Measurements from ENCODE around the gene DISC1. TPM values are rescaled to one million over a fixed set of nuclear protein-coding genes. Genes with fewer than 3 reads are reported as not detected.
A peak's percentile ranks its signal among the peaks of the same experiment; 100 is the strongest.
"Not testable (repeated sequence)": the region's sequence is repeated elsewhere in the genome, so short reads cannot be mapped to it uniquely, and the experiment has no call there.

Gene DISC1
- total RNA-seq, 2 experiments from 2014 or later, result 9.8 to 11.2 TPM

- POLR2A ChIA-PET, result no interaction called here
- Mint-ChIP-seq H3K4me3 (no peak overlapping the region), H3K36me3 (peaks cover 25% of the 10 kb centered on the region), H3K27me3 (no peaks in the 10 kb centered on the region), H3K27ac (no peak overlapping the region), H3K9me3 (peaks cover 4% of the 10 kb centered on the region), H3K4me1 (no peaks in the 10 kb centered on the region)
- ATAC-seq (ENCODE audit: low read depth), result no peak
- DNase-seq, result no peak
Measured at GRCh38 chr1:231757759-231758158, 131.2 kb downstream of the DISC1 start.

DNA sequence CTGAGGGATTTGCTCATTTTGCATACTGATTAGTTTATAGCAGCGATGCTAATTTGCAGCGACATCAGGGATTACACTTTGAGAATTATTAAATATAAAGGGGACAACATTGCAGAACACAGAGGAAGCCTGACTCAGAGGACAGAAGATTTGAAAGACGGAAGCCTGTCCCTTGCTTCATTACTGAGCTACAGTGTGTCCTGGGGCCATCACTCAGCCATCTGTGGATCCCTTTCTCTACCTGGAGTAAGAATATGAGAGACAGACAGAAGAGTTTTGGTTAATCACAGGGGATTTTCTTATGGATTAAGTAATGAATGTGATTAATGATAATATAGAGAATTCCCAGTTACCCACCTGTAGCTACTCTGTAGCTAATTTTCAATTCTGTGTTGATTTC, 134.7 kb downstream of the DISC1 start:
- Mint-ChIP-seq H3K4me3 (no peak overlapping the region), H3K27me3 (no peaks in the 10 kb centered on the region), H3K9me3 (no peaks in the 10 kb centered on the region), H3K27ac (no peak overlapping the region), H3K4me1 (no peaks in the 10 kb centered on the region), H3K36me3 (peaks cover 5% of the 10 kb centered on the region)
- DNase-seq, result no peak
- no peak for ATAC-seq (ENCODE audit: low read depth)
- POLR2A ChIA-PET, result no interaction called here

DNA sequence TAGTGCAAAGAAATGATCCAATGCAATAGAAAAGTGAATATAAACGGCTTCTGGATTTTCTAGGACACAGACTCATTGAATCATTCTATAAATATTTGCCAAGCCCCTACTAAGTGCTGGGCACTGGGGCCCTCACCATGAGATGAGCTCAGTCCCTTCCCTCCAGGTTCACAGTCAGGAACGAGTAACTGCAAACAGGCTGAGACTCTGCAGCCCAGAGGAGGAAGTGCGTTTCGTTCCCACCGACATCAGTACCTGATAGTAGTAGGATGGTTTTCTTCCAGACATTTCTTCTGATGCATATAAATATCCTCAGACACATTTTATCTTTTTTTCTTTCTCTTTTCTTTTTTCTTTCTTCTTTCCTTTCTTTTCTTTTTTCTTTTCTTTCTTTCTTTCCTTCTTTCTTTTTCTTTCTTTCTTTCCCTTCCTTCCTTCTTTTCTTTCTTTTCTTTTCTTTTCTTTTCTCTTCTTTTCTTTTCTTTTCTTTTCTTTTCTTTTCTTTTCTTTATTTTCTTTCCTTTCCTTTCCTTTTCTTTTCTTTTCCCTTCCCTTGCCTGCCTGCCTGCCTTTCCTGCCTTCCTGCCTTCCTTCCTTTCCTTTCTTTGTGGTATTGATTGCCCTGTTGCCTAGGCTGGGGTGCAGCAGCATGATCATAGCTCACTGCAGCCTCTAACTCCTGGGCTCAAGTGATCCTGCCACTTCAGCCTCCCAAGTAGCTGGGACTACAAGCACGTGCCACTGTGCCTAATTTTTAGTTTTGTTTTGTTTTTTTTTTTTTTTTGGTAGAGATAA, 135.4 kb downstream of the DISC1 start:
- Mint-ChIP-seq H3K27me3 (no peaks in the 10 kb centered on the region), H3K36me3 (peaks cover 5% of the 10 kb centered on the region), H3K9me3 (no peaks in the 10 kb centered on the region), H3K4me3 (no peak overlapping the region), H3K4me1 (no peaks in the 10 kb centered on the region), H3K27ac (no peak overlapping the region)
- no peak for ATAC-seq (ENCODE audit: low read depth)
- POLR2A ChIA-PET, result no interaction called here
- DNase-seq, result no peak

- DNase-seq (no peak), ATAC-seq (ENCODE audit: low read depth) (no peak)
Measured at GRCh38 chr1:231763456-231763855, 136.9 kb downstream of the DISC1 start.

GRCh38 chr1:231765825-231766224, 139.2 kb downstream of the DISC1 start:
- not testable (repeated sequence) for H3K4me3 Mint-ChIP-seq; ATAC-seq (ENCODE audit: low read depth); H3K9me3 Mint-ChIP-seq; H3K27me3 Mint-ChIP-seq; H3K4me1 Mint-ChIP-seq; DNase-seq; H3K27ac Mint-ChIP-seq; H3K36me3 Mint-ChIP-seq
- POLR2A ChIA-PET, result interaction anchor here (0.6 kb wide), 1 partner anchor 16 kb away, joined by 3 read pairs; no protein-coding TSS in a partner anchor

More at GRCh38 chr1:231763456-231763855, 136.9 kb downstream of the DISC1 start:
- no peak overlapping the region for H3K27ac Mint-ChIP-seq
- H3K4me3 Mint-ChIP-seq, result no peak overlapping the region
- H3K27me3 Mint-ChIP-seq, result no peaks in the 10 kb centered on the region
- H3K9me3 Mint-ChIP-seq, result no peaks in the 10 kb centered on the region
- POLR2A ChIA-PET, result no interaction called here
- H3K36me3 Mint-ChIP-seq, result peaks cover 5% of the 10 kb centered on the region
- H3K4me1 Mint-ChIP-seq, result no peaks in the 10 kb centered on the region

DNA sequence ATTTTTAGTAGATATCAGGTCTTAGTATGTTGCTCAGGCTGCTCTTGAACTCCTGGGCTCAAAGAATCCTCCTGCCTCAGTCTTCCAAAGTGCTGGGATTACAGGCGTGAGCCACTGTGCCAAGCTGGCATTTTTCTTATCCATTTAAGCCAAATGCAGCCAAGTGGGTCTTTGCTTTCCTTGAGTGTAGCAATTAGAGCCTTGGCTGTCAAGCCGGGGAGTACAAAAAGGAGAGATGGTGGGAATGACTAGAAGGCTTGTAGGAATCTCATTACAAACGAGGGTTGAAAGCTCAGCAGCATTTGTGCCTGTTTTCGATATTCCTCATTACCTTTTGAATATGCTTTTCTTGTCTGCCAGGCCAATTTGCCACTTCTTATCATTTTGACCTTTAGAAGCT, 140.9 kb downstream of the DISC1 start:
- Mint-ChIP-seq H3K4me1 (no peaks in the 10 kb centered on the region), H3K27me3 (no peaks in the 10 kb centered on the region), H3K27ac (no peak overlapping the region), H3K4me3 (no peak overlapping the region), H3K36me3 (peaks cover 6% of the 10 kb centered on the region), H3K9me3 (no peaks in the 10 kb centered on the region)
- no peak for DNase-seq
- ATAC-seq (ENCODE audit: low read depth), result no peak
- POLR2A ChIA-PET, result no interaction called here

GRCh38 chr1:231768416-231768815, 141.8 kb downstream of the DISC1 start:
- Mint-ChIP-seq H3K9me3 (no peaks in the 10 kb centered on the region), H3K27me3 (no peaks in the 10 kb centered on the region), H3K4me1 (no peaks in the 10 kb centered on the region), H3K4me3 (no peak overlapping the region), H3K36me3 (peaks cover 6% of the 10 kb centered on the region), H3K27ac (peak overlapping the region; percentile 5)
- ATAC-seq (ENCODE audit: low read depth) (no peak), DNase-seq (no peak)
- POLR2A ChIA-PET, result no interaction called here

GRCh38 chr1:231770506-231771175, 144.1 kb downstream of the DISC1 start:
- ATAC-seq (ENCODE audit: low read depth) (no peak), DNase-seq (no peak)
- H3K9me3 Mint-ChIP-seq, result no peaks in the 10 kb centered on the region
- no peak overlapping the region for H3K4me3 Mint-ChIP-seq
- H3K4me1 Mint-ChIP-seq, result no peaks in the 10 kb centered on the region
- POLR2A ChIA-PET, result no interaction called here
- H3K27me3 Mint-ChIP-seq, result no peaks in the 10 kb centered on the region
- no peak overlapping the region for H3K27ac Mint-ChIP-seq
- H3K36me3 Mint-ChIP-seq, result peaks cover 12% of the 10 kb centered on the region

GRCh38 chr1:231774719-231775335, 148.2 kb downstream of the DISC1 start:
- Mint-ChIP-seq H3K4me1 (no peaks in the 10 kb centered on the region), H3K4me3 (no peak overlapping the region), H3K36me3 (peaks cover 12% of the 10 kb centered on the region), H3K9me3 (no peaks in the 10 kb centered on the region), H3K27ac (no peak overlapping the region), H3K27me3 (no peaks in the 10 kb centered on the region)
- ATAC-seq (ENCODE audit: low read depth) (no peak), DNase-seq (no peak)
- POLR2A ChIA-PET, result no interaction called here

DNA sequence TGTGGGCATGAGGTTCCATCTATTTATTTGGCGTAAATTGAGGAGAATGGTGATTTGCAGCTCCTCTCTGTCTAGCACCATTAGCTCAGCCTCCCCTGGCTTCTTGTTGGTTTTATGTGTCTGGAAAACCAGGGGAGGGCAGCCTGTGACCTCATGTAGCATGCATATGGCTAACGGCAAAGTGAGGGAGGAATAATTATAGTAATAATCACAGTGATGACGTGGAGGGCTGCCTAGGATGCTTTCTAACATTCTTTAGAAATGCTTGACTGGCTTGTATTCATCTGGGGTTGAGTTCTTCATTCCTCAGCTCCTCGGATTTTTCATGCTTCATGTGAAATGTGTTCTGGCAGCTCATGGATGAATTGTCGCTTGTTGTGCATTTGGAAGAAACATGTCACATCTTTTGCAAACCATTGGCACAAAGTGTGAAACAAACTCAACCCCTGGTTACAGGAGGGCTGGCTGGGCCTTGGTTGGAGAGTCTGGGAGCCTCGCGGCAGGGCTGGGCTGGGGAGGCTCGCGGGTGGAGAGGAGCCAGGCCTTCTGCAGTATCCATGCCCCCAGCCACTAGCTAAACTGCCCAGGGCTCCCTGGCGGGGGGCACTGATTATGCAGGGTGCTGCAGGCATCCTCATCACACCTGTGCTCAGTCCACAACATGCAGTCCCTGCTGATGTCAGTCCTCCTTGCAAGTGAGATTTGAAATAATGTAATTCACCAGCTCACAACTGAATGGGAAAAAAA, 149.6 kb downstream of the DISC1 start:
- H3K27me3 Mint-ChIP-seq, result no peaks in the 10 kb centered on the region
- no peak overlapping the region for H3K27ac Mint-ChIP-seq
- DNase-seq (no peak), ATAC-seq (ENCODE audit: low read depth) (no peak)
- POLR2A ChIA-PET, result no interaction called here
- no peak overlapping the region for H3K4me3 Mint-ChIP-seq
- H3K36me3 Mint-ChIP-seq, result peaks cover 9% of the 10 kb centered on the region
- no peaks in the 10 kb centered on the region for H3K4me1 Mint-ChIP-seq
- H3K9me3 Mint-ChIP-seq, result no peaks in the 10 kb centered on the region

DNA sequence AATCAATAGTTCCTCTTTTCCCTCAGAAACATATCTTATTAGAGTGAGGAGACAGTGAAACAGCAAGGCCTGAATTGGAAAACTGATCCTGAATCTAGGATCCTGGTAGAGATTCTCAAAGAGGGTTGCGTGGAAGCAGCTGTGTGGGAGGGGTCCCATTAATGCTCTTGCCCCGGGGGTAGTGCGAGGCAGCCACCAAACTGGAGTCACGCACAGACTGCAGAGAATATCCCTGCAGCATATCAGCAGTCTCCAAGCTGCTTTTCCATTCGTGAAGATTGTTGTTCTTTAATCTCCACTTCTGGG, 150.1 kb downstream of the DISC1 start:
- H3K4me3 Mint-ChIP-seq, result no peak overlapping the region
- no peaks in the 10 kb centered on the region for H3K9me3 Mint-ChIP-seq
- DNase-seq (no peak), ATAC-seq (ENCODE audit: low read depth) (no peak)
- H3K27ac Mint-ChIP-seq, result no peak overlapping the region
- no peaks in the 10 kb centered on the region for H3K27me3 Mint-ChIP-seq
- no peaks in the 10 kb centered on the region for H3K4me1 Mint-ChIP-seq
- POLR2A ChIA-PET, result no interaction called here
- peaks cover 6% of the 10 kb centered on the region for H3K36me3 Mint-ChIP-seq

- H3K27ac Mint-ChIP-seq, result no peak overlapping the region
- no peaks in the 10 kb centered on the region for H3K27me3 Mint-ChIP-seq
- ATAC-seq (ENCODE audit: low read depth), result no peak
- H3K4me3 Mint-ChIP-seq, result no peak overlapping the region
- no peaks in the 10 kb centered on the region for H3K4me1 Mint-ChIP-seq
- DNase-seq, result no peak
- H3K36me3 Mint-ChIP-seq, result peaks cover 6% of the 10 kb centered on the region
- no peaks in the 10 kb centered on the region for H3K9me3 Mint-ChIP-seq
- POLR2A ChIA-PET, result no interaction called here
Measured at GRCh38 chr1:231778009-231778719, 151.6 kb downstream of the DISC1 start.

DNA sequence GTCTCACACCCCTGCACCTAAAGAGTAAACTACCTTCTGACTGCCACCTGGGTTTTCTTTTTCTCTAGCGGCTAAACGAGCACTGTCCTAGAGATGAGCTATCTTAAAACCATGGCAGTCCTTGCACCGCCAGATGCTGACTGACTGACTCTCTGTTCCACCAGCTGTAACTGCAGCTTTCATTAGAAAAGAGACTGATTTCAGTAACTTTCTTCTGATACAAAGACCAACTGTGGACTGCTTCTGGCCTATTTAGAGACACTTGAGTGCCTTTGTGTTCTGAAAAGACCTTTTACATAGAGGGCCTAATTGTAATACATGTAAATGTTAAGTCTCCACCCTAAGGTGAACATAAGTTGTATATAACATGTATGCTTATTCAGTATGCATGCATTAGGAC, 152.5 kb downstream of the DISC1 start:
- DNase-seq (no peak), ATAC-seq (ENCODE audit: low read depth) (no peak)
- peaks cover 2% of the 10 kb centered on the region for H3K36me3 Mint-ChIP-seq
- no peaks in the 10 kb centered on the region for H3K9me3 Mint-ChIP-seq
- no peaks in the 10 kb centered on the region for H3K4me1 Mint-ChIP-seq
- POLR2A ChIA-PET, result no interaction called here
- no peak overlapping the region for H3K27ac Mint-ChIP-seq
- no peaks in the 10 kb centered on the region for H3K27me3 Mint-ChIP-seq
- no peak overlapping the region for H3K4me3 Mint-ChIP-seq
